ENCODE measurements around the gene ZNF614.
"Not testable (repeated sequence)": the region's sequence is repeated elsewhere in the genome, so short reads cannot be mapped to it uniquely, and the experiment has no call there.

The ZNF614 gene

GRCh38 chr19:52039169-52039568 is 11.0 kb upstream of the ZNF614 start:
- TF ChIP-seq CTCF (IDR thresholded peaks at IDR 0.05; ENCODE audit: low read depth, low read length): no peak
- no peak overlapping the region for H3K4me3 ChIP-seq (ENCODE audit: low read depth, low read length)

- H3K4me3 ChIP-seq (ENCODE audit: low read depth, low read length): no peak overlapping the region
- no peak for TF ChIP-seq CTCF (IDR thresholded peaks at IDR 0.05; ENCODE audit: low read depth, low read length)
Observed at GRCh38 chr19:52034051-52034728, 6.0 kb upstream of the ZNF614 start.

DNA sequence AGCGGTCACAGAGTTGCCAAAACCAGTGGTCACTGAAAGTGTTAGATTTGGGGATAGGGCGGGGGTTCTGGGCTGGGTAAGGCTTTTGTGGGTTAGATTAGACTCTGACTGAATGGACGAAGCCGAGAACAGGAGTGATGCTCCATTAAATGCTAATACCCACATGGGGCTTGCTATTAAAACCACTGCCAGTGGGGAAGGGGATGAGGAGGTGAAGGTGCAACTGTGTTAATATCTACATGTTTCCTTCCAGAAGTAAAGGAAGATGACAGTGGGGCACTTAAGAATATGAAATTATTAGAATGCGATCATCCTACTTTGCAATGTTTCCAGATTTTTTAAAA is 573 bp upstream of the ZNF614 start:
- peak overlapping the region; percentile 92 for H3K4me3 ChIP-seq (ENCODE audit: low read depth, low read length)
- TF ChIP-seq CTCF (IDR thresholded peaks at IDR 0.05; ENCODE audit: low read depth, low read length): no peak

DNA sequence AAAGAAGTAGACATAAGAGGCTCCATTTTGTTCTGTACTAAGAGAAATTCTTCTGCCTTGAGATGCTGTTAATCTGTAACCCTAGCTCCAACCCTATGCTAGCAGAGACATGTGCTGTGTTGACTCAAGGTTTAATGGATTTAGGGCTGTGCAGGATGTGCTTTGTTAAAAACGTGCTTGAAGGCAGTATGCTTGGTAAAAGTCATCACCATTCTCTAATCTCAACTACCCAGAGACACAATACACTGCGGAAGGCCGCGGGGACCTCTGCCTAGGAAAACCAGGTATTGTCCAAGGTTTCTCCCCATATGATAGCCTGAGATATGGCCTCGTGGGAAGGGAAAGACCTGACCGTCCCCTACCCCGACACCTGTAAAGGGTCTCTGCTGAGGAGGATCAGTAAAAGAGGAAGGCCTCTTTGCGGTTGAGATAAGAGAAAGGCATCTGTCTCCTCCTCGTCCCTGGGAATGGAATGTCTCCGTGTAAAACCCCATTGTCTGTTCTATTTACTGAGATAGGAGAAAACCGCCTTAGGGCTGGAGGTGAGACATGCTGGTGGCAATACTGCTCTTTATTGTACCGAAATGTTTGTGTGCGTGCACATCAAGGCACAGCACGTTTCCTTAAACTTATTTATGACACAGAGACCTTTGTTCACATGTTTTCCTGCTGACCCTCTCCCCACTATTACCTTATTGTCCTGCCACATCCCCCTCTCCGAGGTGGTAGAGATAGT is 1.8 kb downstream of the ZNF614 start:
- not testable (repeated sequence) for H3K4me3 ChIP-seq (ENCODE audit: low read depth, low read length)

- not testable (repeated sequence) for H3K4me3 ChIP-seq (ENCODE audit: low read depth, low read length)
Observed at GRCh38 chr19:52024478-52024877, 3.7 kb downstream of the ZNF614 start.

- TF ChIP-seq CTCF (IDR thresholded peaks at IDR 0.05; ENCODE audit: low read depth, low read length): no peak
- no peak overlapping the region for H3K4me3 ChIP-seq (ENCODE audit: low read depth, low read length)
Observed at GRCh38 chr19:52022193-52022592, 6.0 kb downstream of the ZNF614 start.

GRCh38 chr19:52020506-52020905 is 7.7 kb downstream of the ZNF614 start:
- no peak for TF ChIP-seq CTCF (IDR thresholded peaks at IDR 0.05; ENCODE audit: low read depth, low read length)
- H3K4me3 ChIP-seq (ENCODE audit: low read depth, low read length): no peak overlapping the region

DNA sequence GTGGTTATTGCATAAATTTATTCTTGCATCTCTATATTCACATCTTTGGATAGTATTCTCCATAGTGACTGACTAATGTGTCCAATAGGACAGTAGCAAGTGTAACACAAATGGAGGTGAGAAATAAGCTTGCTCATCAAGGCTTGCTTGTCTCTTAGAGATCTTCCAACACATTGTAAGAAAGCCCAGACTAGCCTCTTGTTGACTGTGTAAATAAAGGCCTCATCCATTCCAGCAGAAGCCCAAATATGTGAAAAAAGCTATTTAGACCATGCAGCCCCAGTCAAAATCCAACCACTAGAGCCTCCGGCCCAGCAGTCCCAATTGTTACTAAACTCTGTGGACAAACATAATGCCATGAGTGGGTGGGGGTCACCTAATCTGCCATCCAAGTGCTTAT is 17.5 kb downstream of the ZNF614 start:
- no peak overlapping the region for H3K4me3 ChIP-seq (ENCODE audit: low read depth, low read length)
- TF ChIP-seq CTCF (IDR thresholded peaks at IDR 0.05; ENCODE audit: low read depth, low read length): no peak

All from WI38 (cell line).